GM21515 (cell line): ENCODE results near the gene CDH20.
A peak's percentile ranks its signal among the peaks of the same experiment; 100 is the strongest.
"Not testable (repeated sequence)": the region's sequence is repeated elsewhere in the genome, so short reads cannot be mapped to it uniquely, and the experiment has no call there.

Source experiments
- ATAC-seq: cut with Tn5 transposase; IDR thresholded peaks from one replicate; pipeline ENCODE4 v1.9.1; 2021; ENCODE audit not compliant: unreplicated experiment

Gene CDH20

GRCh38 chr18:61340148-61340547 is 6.9 kb downstream of the CDH20 start:
- no peak for ATAC-seq

- no peak for ATAC-seq
Measured at GRCh38 chr18:61348230-61348629, 15.0 kb downstream of the CDH20 start.

GRCh38 chr18:61350578-61350977 is 17.3 kb downstream of the CDH20 start:
- ATAC-seq, result no peak

- ATAC-seq, result no peak
Measured at GRCh38 chr18:61352059-61352458, 18.8 kb downstream of the CDH20 start.

GRCh38 chr18:61352611-61353010 is 19.4 kb downstream of the CDH20 start:
- ATAC-seq, result no peak

GRCh38 chr18:61360404-61361383 is 27.5 kb downstream of the CDH20 start:
- peak; percentile 97 for ATAC-seq

- ATAC-seq, result no peak
Measured at GRCh38 chr18:61362511-61362910, 29.3 kb downstream of the CDH20 start.

GRCh38 chr18:61364953-61365352 is 31.7 kb downstream of the CDH20 start:
- no peak for ATAC-seq

- no peak for ATAC-seq
Measured at GRCh38 chr18:61368001-61368400, 34.8 kb downstream of the CDH20 start.

GRCh38 chr18:61369671-61370070 is 36.4 kb downstream of the CDH20 start:
- ATAC-seq, result not testable (repeated sequence)

GRCh38 chr18:61371111-61371510 is 37.9 kb downstream of the CDH20 start:
- ATAC-seq, result no peak

- no peak for ATAC-seq
Measured at GRCh38 chr18:61379827-61380226, 46.6 kb downstream of the CDH20 start.

GRCh38 chr18:61388010-61388409 is 54.8 kb downstream of the CDH20 start:
- ATAC-seq, result no peak

GRCh38 chr18:61394983-61395382 is 61.8 kb downstream of the CDH20 start:
- ATAC-seq, result no peak

GRCh38 chr18:61397222-61397621 is 64.0 kb downstream of the CDH20 start:
- no peak for ATAC-seq

- ATAC-seq, result no peak
Measured at GRCh38 chr18:61398961-61399705, 65.9 kb downstream of the CDH20 start.

- no peak for ATAC-seq
Measured at GRCh38 chr18:61400016-61400635, 66.9 kb downstream of the CDH20 start.

- no peak for ATAC-seq
Measured at GRCh38 chr18:61400716-61401115, 67.5 kb downstream of the CDH20 start.

- ATAC-seq, result no peak
Measured at GRCh38 chr18:61402726-61403125, 69.5 kb downstream of the CDH20 start.

GRCh38 chr18:61413396-61413795 is 80.2 kb downstream of the CDH20 start:
- no peak for ATAC-seq

- no peak for ATAC-seq
Measured at GRCh38 chr18:61414086-61414485, 80.9 kb downstream of the CDH20 start.

- ATAC-seq, result no peak
Measured at GRCh38 chr18:61419763-61420162, 86.5 kb downstream of the CDH20 start.
